Loucy (cell line): ENCODE data around the gene SELENOM.

Source experiments
- H2AFZ ChIP-seq: fragments of 200-600 bp; sonication (generic); 2 replicates; pipeline ENCODE4 v1.6.0; 2016; ENCODE audit warnings: antibody characterized with exemption, mild to moderate bottlenecking, low read length, moderate library complexity
- H3F3A ChIP-seq: fragments of 200-600 bp; 2 replicates; pipeline ENCODE4 v1.6.0; 2016; ENCODE audit warnings: antibody characterized with exemption, low read depth, mild to moderate bottlenecking
- H3K27me3 ChIP-seq: fragments of 200-600 bp; sonication (generic); 2 replicates; pipeline ENCODE4 v1.6.1; 2014; ENCODE audit warnings: low read length, mild to moderate bottlenecking; ENCODE audit not compliant: insufficient read depth, poor library complexity, severe bottlenecking
- H3K36me3 ChIP-seq: fragments of 200-600 bp; sonication (generic); 2 replicates; pipeline ENCODE4 v1.6.1; 2016; ENCODE audit warnings: low read length; ENCODE audit not compliant: insufficient read depth
- H3K4me1 ChIP-seq: fragments of 200-600 bp; sonication (generic); 2 replicates; pipeline ENCODE4 v1.5.1; 2014; ENCODE audit warnings: low read length, mild to moderate bottlenecking; ENCODE audit not compliant: insufficient read depth, poor library complexity, severe bottlenecking
- H3K4me2 ChIP-seq: fragments of 200-600 bp; sonication (generic); 2 replicates; pipeline ENCODE4 v1.6.0; 2014; ENCODE audit warnings: antibody characterized with exemption, low read length, low read depth, mild to moderate bottlenecking; ENCODE audit not compliant: poor library complexity, severe bottlenecking
- H3K4me3 ChIP-seq: fragments of 200-600 bp; sonication (generic); 2 replicates; pipeline ENCODE4 v1.5.1; 2014; ENCODE audit warnings: low read length, mild to moderate bottlenecking, mixed read lengths; ENCODE audit not compliant: poor library complexity, severe bottlenecking
- H3K79me2 ChIP-seq: fragments of 200-600 bp; sonication (generic); 2 replicates; pipeline ENCODE4 v1.6.1; 2014; ENCODE audit warnings: low read length; ENCODE audit not compliant: insufficient read depth
- H3K9ac ChIP-seq: fragments of 200-600 bp; sonication (generic); 2 replicates; pipeline ENCODE4 v1.6.0; 2014; ENCODE audit warnings: mild to moderate bottlenecking, low read depth, low read length, moderate library complexity; ENCODE audit not compliant: poor library complexity, severe bottlenecking
- H3K9me2 ChIP-seq: fragments of 200-600 bp; sonication (generic); replicated peaks from 2 replicates; pipeline ENCODE4 v1.6.1; 2016; ENCODE audit warnings: low read depth, low read length, mixed read lengths
- H3K9me3 ChIP-seq: fragments of 200-600 bp; sonication (generic); 2 replicates; pipeline ENCODE4 v1.6.1; 2014; ENCODE audit warnings: mild to moderate bottlenecking, antibody characterized with exemption, low read length, low read depth; ENCODE audit not compliant: insufficient read depth
- H4K20me1 ChIP-seq: fragments of 200-600 bp; sonication (generic); 2 replicates; pipeline ENCODE4 v1.6.0; 2014; ENCODE audit warnings: antibody characterized with exemption, low read length, mild to moderate bottlenecking; ENCODE audit not compliant: insufficient read depth, poor library complexity, severe bottlenecking
- CTCF ChIP-seq: fragments of 200-600 bp; sonication (generic); conservative IDR thresholded peaks from 2 replicates; pipeline ENCODE4 v1.5.1; 2014; ENCODE audit warnings: mild to moderate bottlenecking, antibody characterized with exemption, low read length
- EZH2phosphoT487 ChIP-seq: fragments of 200-600 bp; IDR thresholded peaks from 2 replicates; pipeline ENCODE4 v1.6.1; 2018; ENCODE audit warnings: antibody characterized with exemption, mild to moderate bottlenecking, moderate library complexity, borderline replicate concordance

Gene SELENOM

DNA sequence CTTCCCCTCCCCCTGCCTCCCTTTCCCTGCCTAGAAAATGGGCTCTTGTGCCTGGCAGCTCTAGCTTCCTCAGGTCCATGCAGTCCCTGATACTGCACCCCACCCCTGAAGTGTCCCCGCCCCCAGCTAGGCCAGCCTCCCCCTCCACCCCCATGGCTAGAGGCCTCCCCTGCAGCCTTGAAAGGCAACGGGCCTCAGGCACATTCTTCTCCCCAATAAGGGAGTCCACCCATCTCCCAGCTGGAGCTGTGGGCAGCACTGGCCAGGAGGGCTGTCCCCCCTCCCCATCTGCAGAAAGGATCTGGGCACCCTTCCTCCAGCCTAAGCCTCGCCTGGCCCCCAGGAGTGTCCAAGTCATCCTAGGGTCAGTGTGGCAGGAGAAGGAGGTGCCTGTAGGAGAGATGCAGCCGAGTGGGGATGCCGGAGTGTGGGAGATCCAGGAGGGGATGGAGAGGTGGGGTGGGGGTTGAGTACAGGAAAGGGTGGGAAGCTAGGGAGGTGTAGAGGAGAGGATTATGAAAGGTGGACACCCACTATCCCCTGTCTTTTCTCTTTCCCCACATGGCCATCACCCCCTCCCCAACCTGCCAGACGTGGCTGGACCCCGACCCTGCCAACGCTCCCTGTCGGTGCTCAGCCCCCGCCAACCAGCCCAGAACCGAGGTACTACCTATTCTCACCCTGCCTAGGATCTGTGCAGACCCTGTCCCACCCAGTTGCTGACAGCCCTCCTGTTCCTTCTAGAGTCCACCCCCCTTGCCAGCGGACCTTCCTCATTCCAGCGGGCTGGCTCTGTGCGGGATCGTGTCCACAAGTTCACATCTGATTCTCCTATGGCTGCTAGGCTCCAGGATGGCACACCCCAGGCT, 16.9 kb downstream of the SELENOM start:
- H4K20me1 ChIP-seq, result no peaks in the 10 kb centered on the region
- no peak overlapping the region for H2AFZ ChIP-seq
- H3K9ac ChIP-seq, result no peak overlapping the region
- peaks cover 3% of the 10 kb centered on the region for H3K4me1 ChIP-seq
- no peaks in the 10 kb centered on the region for H3K9me2 ChIP-seq
- H3F3A ChIP-seq, result no peaks in the 10 kb centered on the region
- H3K4me3 ChIP-seq, result no peak overlapping the region
- no peaks in the 10 kb centered on the region for H3K27me3 ChIP-seq
- TF ChIP-seq CTCF, result no peak
- no peak for TF ChIP-seq EZH2phosphoT487
- H3K9me3 ChIP-seq, result no peaks in the 10 kb centered on the region
- H3K36me3 ChIP-seq, result peaks cover 56% of the 10 kb centered on the region; the same call in 1 of the 2 replicates
- H3K4me2 ChIP-seq, result no peak overlapping the region
- peaks cover 14% of the 10 kb centered on the region; the same call in 1 of the 2 replicates for H3K79me2 ChIP-seq

DNA sequence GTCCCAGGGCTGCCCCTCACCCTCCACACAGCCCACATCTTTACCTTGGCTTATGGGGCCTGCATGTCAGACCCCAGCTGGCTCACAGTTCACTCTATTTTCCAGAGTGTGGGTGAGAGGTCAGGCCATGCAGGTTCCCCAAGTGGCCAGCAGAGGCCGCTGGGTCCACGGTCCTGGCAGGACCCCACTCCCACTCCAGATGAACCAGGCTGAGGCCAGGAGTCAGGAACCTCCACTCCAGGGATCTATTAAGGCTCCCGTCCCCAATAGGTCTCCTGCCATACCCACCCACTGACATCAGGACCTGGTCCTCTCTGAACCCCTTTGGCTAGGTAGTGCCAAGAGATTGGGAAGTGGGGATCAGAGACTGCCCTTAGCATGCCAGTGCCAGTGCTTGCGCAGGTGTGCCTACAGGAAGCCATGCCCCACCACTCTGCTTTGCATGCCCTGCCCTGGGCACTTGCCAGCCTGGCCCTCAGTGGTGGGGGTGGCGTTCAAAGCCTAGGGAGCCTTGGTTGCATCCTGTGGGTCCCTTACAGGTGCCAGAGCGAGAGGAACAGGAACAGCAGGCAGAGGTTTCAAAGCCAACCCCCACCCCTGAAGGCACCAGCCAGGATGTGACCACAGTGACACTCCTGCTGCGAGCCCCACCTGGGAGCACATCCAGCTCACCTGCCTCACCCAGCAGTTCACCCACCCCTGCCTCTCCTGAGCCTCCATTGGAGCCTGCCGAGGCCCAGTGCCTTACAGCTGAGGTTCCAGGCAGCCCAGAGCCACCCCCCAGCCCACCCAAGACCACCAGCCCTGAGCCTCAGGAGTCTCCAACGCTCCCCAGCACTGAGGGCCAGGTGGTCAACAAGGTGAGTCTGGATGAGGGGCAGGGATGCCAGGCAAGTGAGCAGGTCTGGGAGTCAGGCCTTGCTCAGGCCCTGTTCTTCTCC, 17.9 kb downstream of the SELENOM start:
- Histone ChIP-seq H3K27me3 (no peaks in the 10 kb centered on the region), H3K79me2 (peaks cover 16% of the 10 kb centered on the region), H2AFZ (no peak overlapping the region), H3K36me3 (peaks cover 47% of the 10 kb centered on the region; the same call in 1 of the 2 replicates), H4K20me1 (no peaks in the 10 kb centered on the region), H3K9me2 (no peaks in the 10 kb centered on the region), H3K9ac (no peak overlapping the region), H3F3A (no peaks in the 10 kb centered on the region), H3K4me2 (no peak overlapping the region), H3K4me3 (no peak overlapping the region), H3K9me3 (no peaks in the 10 kb centered on the region), H3K4me1 (peaks cover 6% of the 10 kb centered on the region)
- TF ChIP-seq EZH2phosphoT487 (no peak), CTCF (peak; percentile 77)

- Histone ChIP-seq H3K4me1 (peaks cover 14% of the 10 kb centered on the region), H3K9ac (no peak overlapping the region), H3K36me3 (peaks cover 47% of the 10 kb centered on the region; the same call in 1 of the 2 replicates), H3K4me2 (no peak overlapping the region), H3K79me2 (peaks cover 27% of the 10 kb centered on the region), H3K9me3 (no peaks in the 10 kb centered on the region), H3K27me3 (no peaks in the 10 kb centered on the region), H3K4me3 (no peak overlapping the region), H4K20me1 (no peaks in the 10 kb centered on the region), H3K9me2 (no peaks in the 10 kb centered on the region), H2AFZ (no peak overlapping the region), H3F3A (no peaks in the 10 kb centered on the region)
- no peak for TF ChIP-seq CTCF
- no peak for TF ChIP-seq EZH2phosphoT487
Measured at GRCh38 chr22:31088233-31088986, 19.0 kb downstream of the SELENOM start.
